H54 (cell line): ENCODE measurements around the gene HDAC4.

Experiments used
- DNase-seq: peaks from one replicate; pipeline ENCODE4 v3.0.0; 2011; ENCODE audit warnings: low spot score, mixed read lengths; ENCODE audit not compliant: insufficient read length
- FAIRE-seq: peaks from 3 replicates; lab custom pipeline; 2011; peaks lifted over from hg19 to GRCh38; lab: Jason Lieb, UNC
- POLR2A ChIP-seq: IDR thresholded peaks from 2 replicates; pipeline ENCODE4 v1.6.1; 2011; ENCODE audit warnings: low read depth, mild to moderate bottlenecking, low read length

HDAC4 gene

GRCh38 chr2:239295377-239296019 lies 105.3 kb downstream of the HDAC4 start:
- no peak for TF ChIP-seq POLR2A
- DNase-seq (no peak), FAIRE-seq (no peak)

- no peak for FAIRE-seq
- no peak for DNase-seq
- no peak for TF ChIP-seq POLR2A
Measured at GRCh38 chr2:239294571-239295054, 106.2 kb downstream of the HDAC4 start.

- DNase-seq (no peak), FAIRE-seq (no peak)
- no peak for TF ChIP-seq POLR2A
Measured at GRCh38 chr2:239293775-239294430, 106.9 kb downstream of the HDAC4 start.

GRCh38 chr2:239292959-239293774 lies 107.7 kb downstream of the HDAC4 start:
- no peak for FAIRE-seq
- no peak for TF ChIP-seq POLR2A
- DNase-seq, result no peak

GRCh38 chr2:239292531-239292930 lies 108.3 kb downstream of the HDAC4 start:
- no peak for FAIRE-seq
- TF ChIP-seq POLR2A, result no peak
- DNase-seq, result no peak

GRCh38 chr2:239291475-239292350 lies 109.1 kb downstream of the HDAC4 start:
- FAIRE-seq, result no peak
- TF ChIP-seq POLR2A, result no peak
- no peak for DNase-seq

GRCh38 chr2:239290618-239291474 lies 110.0 kb downstream of the HDAC4 start:
- TF ChIP-seq POLR2A, result no peak
- FAIRE-seq (no peak), DNase-seq (no peak)

- DNase-seq (no peak), FAIRE-seq (no peak)
- no peak for TF ChIP-seq POLR2A
Measured at GRCh38 chr2:239289545-239289944, 111.3 kb downstream of the HDAC4 start.

GRCh38 chr2:239288951-239289511 lies 111.8 kb downstream of the HDAC4 start:
- no peak for FAIRE-seq
- DNase-seq, result no peak
- no peak for TF ChIP-seq POLR2A

- no peak for FAIRE-seq
- no peak for TF ChIP-seq POLR2A
- no peak for DNase-seq
Measured at GRCh38 chr2:239288237-239288636, 112.6 kb downstream of the HDAC4 start.

- DNase-seq (no peak), FAIRE-seq (no peak)
- TF ChIP-seq POLR2A, result no peak
Measured at GRCh38 chr2:239287461-239287860, 113.4 kb downstream of the HDAC4 start.

GRCh38 chr2:239286901-239287300 lies 113.9 kb downstream of the HDAC4 start:
- DNase-seq (no peak), FAIRE-seq (no peak)
- TF ChIP-seq POLR2A, result no peak

GRCh38 chr2:239285932-239286230 lies 114.9 kb downstream of the HDAC4 start:
- DNase-seq, result no peak
- no peak for FAIRE-seq
- TF ChIP-seq POLR2A, result no peak
